K562 (cell line): ENCODE measurements around the gene TUBGCP6. TPM values are rescaled to one million over a fixed set of nuclear protein-coding genes. Genes with fewer than 3 reads are reported as not detected.

Experiments used
- ADNP ChIP-seq: fragments of 200-800 bp; sonication (Bioruptor generic); IDR thresholded peaks from 2 replicates; pipeline ENCODE4 v1.6.1; 2016; ENCODE audit warnings: missing genetic modification characterization, missing compliant biosample characterization
- CREBBP ChIP-seq: IDR thresholded peaks from one replicate; pipeline ENCODE4 v1.6.1; 2012; ENCODE audit warnings: low read depth, mild to moderate bottlenecking, control low read depth, inconsistent platforms, low read length
- E2F3 ChIP-seq: fragments of 250-450 bp; sonication (Bioruptor Pico); IDR thresholded peaks from 2 replicates; pipeline ENCODE4 v1.4.0; 2020; ENCODE audit warnings: mild to moderate bottlenecking
- EHMT2 ChIP-seq: fragments of 450-650 bp; IDR thresholded peaks from 2 replicates; pipeline ENCODE4 v1.6.1; 2018; ENCODE audit warnings: antibody characterized with exemption
- FOS ChIP-seq: IDR thresholded peaks from 3 replicates; pipeline ENCODE4 v1.6.1; 2011; ENCODE audit not compliant: insufficient read length; ENCODE audit errors: extremely low read depth
- FOXO4 ChIP-seq: fragments of 450-650 bp; formaldehyde crosslinking; IDR thresholded peaks from 2 replicates; pipeline ENCODE4 v1.4.0; 2020; ENCODE audit warnings: mild to moderate bottlenecking, moderate library complexity
- GTF2E2 ChIP-seq: fragments of 200-800 bp; sonication (Bioruptor generic); IDR thresholded peaks from 2 replicates; pipeline ENCODE4 v1.6.1; 2016; ENCODE audit warnings: missing genetic modification characterization, missing compliant biosample characterization
- HEY1 ChIP-seq: fragments of 250-450 bp; sonication (Bioruptor Pico); IDR thresholded peaks from 2 replicates; pipeline ENCODE4 v1.5.0; 2020; ENCODE audit warnings: mild to moderate bottlenecking, moderate library complexity, borderline replicate concordance
- PCBP2 ChIP-seq: fragments of 200-400 bp; formaldehyde crosslinking; IDR thresholded peaks from 2 replicates; pipeline ENCODE4 v1.6.1; 2018; ENCODE audit warnings: low read length, low read depth, mild to moderate bottlenecking, moderate library complexity; ENCODE audit not compliant: poor library complexity, severe bottlenecking
- RBBP5 ChIP-seq: fragments of 200-600 bp; sonication (generic); IDR thresholded peaks from 2 replicates; pipeline ENCODE4 v1.6.1; 2012; ENCODE audit warnings: borderline replicate concordance, mild to moderate bottlenecking, low read length, control low read depth, inconsistent platforms; ENCODE audit not compliant: insufficient read depth, poor library complexity, severe bottlenecking
- STAT5A ChIP-seq: IDR thresholded peaks from 2 replicates; pipeline ENCODE4 v1.6.1; 2012; ENCODE audit warnings: low read length, inconsistent platforms, borderline replicate concordance
- ZBTB33 ChIP-seq: sonication (generic); formaldehyde crosslinking; IDR thresholded peaks from 2 replicates; pipeline ENCODE4 v1.8.1; 2023; ENCODE audit warnings: mild to moderate bottlenecking, missing genetic modification reagents
- ZBTB34 ChIP-seq: fragments of 250-450 bp; sonication (Bioruptor Pico); IDR thresholded peaks from 2 replicates; pipeline ENCODE4 v1.8.0; 2021; ENCODE audit warnings: mild to moderate bottlenecking, moderate library complexity
- ZNF174 ChIP-seq: fragments of 250-450 bp; sonication (Bioruptor Pico); IDR thresholded peaks from 2 replicates; pipeline ENCODE4 v1.4.0; 2020; ENCODE audit warnings: mild to moderate bottlenecking
- ZNF444 ChIP-seq: fragments of 250-450 bp; sonication (Bioruptor Pico); IDR thresholded peaks from 2 replicates; pipeline ENCODE4 v1.4.0; 2020; ENCODE audit warnings: mild to moderate bottlenecking, moderate library complexity
- ZNF511 ChIP-seq: sonication (generic); formaldehyde crosslinking; IDR thresholded peaks from 2 replicates; pipeline ENCODE4 v1.8.0; 2022; ENCODE audit warnings: mild to moderate bottlenecking, missing genetic modification reagents
- ZNF717 ChIP-seq: fragments of 250-450 bp; sonication (Bioruptor Pico); IDR thresholded peaks from 2 replicates; pipeline ENCODE4 v1.5.0; 2021
- ZNF75A ChIP-seq: fragments of 450-650 bp; formaldehyde crosslinking; IDR thresholded peaks from 2 replicates; pipeline ENCODE4 v1.4.0; 2020; ENCODE audit warnings: mild to moderate bottlenecking
- polyA plus RNA-seq, 8 experiments: library from polyadenylated mRNA; depleted of rRNA in 4 of 8; stranded (reverse) in 5 of 8; unstranded in 3 of 8; fragments of >200 nt; fragmentation: Nextera tagmentation in 2 of 8; fragmentation: Illumina TruSeq in 1 of 8; extraction: Ambion mirVana in 2 of 8; extraction: Trizol in 1 of 8; gene quantifications; 2 replicates each; pipeline versions ENCODE4 v1.2.1 to v1.2.3, GENCODE V29; 2011 to 2014; ENCODE audit warnings: inconsistent platforms in 1 of 8, missing spikeins in 1 of 8
- total RNA-seq, 7 experiments: library from RNA; depleted of rRNA in 6 of 7; stranded (reverse); fragments of >200 nt in 6 of 7; fragmentation: Illumina TruSeq in 2 of 7; extraction: Trizol in 2 of 7; gene quantifications; 2 replicates each; pipeline versions ENCODE4 v1.2.1 to v1.2.3, GENCODE V29; 2011 to 2021; ENCODE audit warnings: low replicate concordance in 1 of 7
- TF ChIP-seq, protein P1 (sequence below): fragments of 450-650 bp; IDR thresholded peaks from 2 replicates; pipeline ENCODE4 v1.6.1; 2016; ENCODE audit warnings: missing biosample characterization, missing genetic modification characterization
- TF ChIP-seq, protein P2 (sequence below): fragments of 250-450 bp; sonication (Bioruptor Pico); IDR thresholded peaks from 2 replicates; pipeline ENCODE4 v1.4.0; 2020; ENCODE audit warnings: mild to moderate bottlenecking

The TUBGCP6 gene
- total and polyA plus RNA-seq, 9 of the 15 experiments (the other 6 are each of a cell fraction or from before 2014, with no cell fraction given): 0.76 to 33.0 (median 10.1) TPM

GRCh38 chr22:50244420-50245213 lies at the start of gene TUBGCP6 (continued):
- TF ChIP-seq, protein P1, sequence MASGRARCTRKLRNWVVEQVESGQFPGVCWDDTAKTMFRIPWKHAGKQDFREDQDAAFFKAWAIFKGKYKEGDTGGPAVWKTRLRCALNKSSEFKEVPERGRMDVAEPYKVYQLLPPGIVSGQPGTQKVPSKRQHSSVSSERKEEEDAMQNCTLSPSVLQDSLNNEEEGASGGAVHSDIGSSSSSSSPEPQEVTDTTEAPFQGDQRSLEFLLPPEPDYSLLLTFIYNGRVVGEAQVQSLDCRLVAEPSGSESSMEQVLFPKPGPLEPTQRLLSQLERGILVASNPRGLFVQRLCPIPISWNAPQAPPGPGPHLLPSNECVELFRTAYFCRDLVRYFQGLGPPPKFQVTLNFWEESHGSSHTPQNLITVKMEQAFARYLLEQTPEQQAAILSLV (tag): no peak
- TF ChIP-seq E2F3 (CRISPR knock-in tag): no peak
- TF ChIP-seq ZNF511 (CRISPR knock-in tag): no peak
- TF ChIP-seq ZBTB34 (CRISPR knock-in tag): no peak
- no peak for TF ChIP-seq ZNF717 (CRISPR knock-in tag)
- no peak for TF ChIP-seq PCBP2
- no peak for TF ChIP-seq GTF2E2 (tag)
- TF ChIP-seq, protein P2, sequence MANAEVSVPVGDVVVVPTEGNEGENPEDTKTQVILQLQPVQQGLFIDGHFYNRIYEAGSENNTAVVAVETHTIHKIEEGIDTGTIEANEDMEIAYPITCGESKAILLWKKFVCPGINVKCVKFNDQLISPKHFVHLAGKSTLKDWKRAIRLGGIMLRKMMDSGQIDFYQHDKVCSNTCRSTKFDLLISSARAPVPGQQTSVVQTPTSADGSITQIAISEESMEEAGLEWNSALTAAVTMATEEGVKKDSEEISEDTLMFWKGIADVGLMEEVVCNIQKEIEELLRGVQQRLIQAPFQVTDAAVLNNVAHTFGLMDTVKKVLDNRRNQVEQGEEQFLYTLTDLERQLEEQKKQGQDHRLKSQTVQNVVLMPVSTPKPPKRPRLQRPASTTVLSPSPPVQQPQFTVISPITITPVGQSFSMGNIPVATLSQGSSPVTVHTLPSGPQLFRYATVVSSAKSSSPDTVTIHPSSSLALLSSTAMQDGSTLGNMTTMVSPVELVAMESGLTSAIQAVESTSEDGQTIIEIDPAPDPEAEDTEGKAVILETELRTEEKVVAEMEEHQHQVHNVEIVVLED (CRISPR knock-in tag): peak; percentile 75
- 0 out of 2 replicates have a peak, but pooled peaks have one; percentile 42 for TF ChIP-seq ZBTB33 (CRISPR knock-in tag)
- TF ChIP-seq CREBBP: no peak
- TF ChIP-seq ADNP (tag): no peak
- no peak for TF ChIP-seq FOS
- no peak for TF ChIP-seq STAT5A
- no peak for TF ChIP-seq ZNF75A (CRISPR knock-in tag)
- no peak for TF ChIP-seq EHMT2
- peak; percentile 91 for TF ChIP-seq RBBP5
- no peak for TF ChIP-seq FOXO4 (CRISPR knock-in tag)
- TF ChIP-seq ZNF174 (CRISPR knock-in tag): no peak
- TF ChIP-seq ZNF444 (CRISPR knock-in tag): no peak
- TF ChIP-seq HEY1 (CRISPR knock-in tag): no peak
